Activated naive CD4-positive, alpha-beta T cell treated with anti-CD3 and anti-CD28 coated beads, Interleukin-2, amount 10 ng/mL, durations not matched to agents 7 days and 5 days (primary cell): Measurements from ENCODE around the gene ADARB2.

ENCODE experiments used
- CTCF ChIA-PET: fragments of 350-600 bp; sonication (Branson Sonifier 250); formaldehyde crosslinking; loops from one replicate; lab custom pipeline; 2021; ENCODE audit warnings: antibody characterized with exemption; lab: Charles Lee
- DNase-seq: peaks from one replicate; pipeline ENCODE4 v3.0.0-alpha.2; 2020
- H3K27ac Mint-ChIP-seq: one replicate; pipeline ENCODE4 v1.8.0; 2021; ENCODE audit warnings: mild to moderate bottlenecking, moderate library complexity, mixed read lengths
- H3K27me3 Mint-ChIP-seq: one replicate; pipeline ENCODE4 v1.8.0; 2021; ENCODE audit warnings: mild to moderate bottlenecking, mixed read lengths
- H3K36me3 Mint-ChIP-seq: one replicate; pipeline ENCODE4 v1.8.0; 2021; ENCODE audit warnings: mixed read lengths
- H3K4me1 Mint-ChIP-seq: one replicate; pipeline ENCODE4 v1.8.0; 2021; ENCODE audit warnings: mixed read lengths
- H3K4me3 Mint-ChIP-seq: one replicate; pipeline ENCODE4 v1.8.0; 2021; ENCODE audit warnings: mild to moderate bottlenecking, moderate library complexity, mixed read lengths
- H3K9me3 Mint-ChIP-seq: one replicate; pipeline ENCODE4 v1.8.0; 2021; ENCODE audit warnings: mixed read lengths

The ADARB2 gene

GRCh38 chr10:1669433-1669832, 67.9 kb downstream of the ADARB2 start:
- H3K27me3 Mint-ChIP-seq, result no peaks in the 10 kb centered on the region
- no peak overlapping the region for H3K4me3 Mint-ChIP-seq
- no peak for DNase-seq
- CTCF ChIA-PET, result interaction anchor here (0.8 kb wide), 1 partner anchor 68 kb away, joined by 4 read pairs; no protein-coding TSS in a partner anchor
- no peak overlapping the region for H3K27ac Mint-ChIP-seq
- H3K9me3 Mint-ChIP-seq, result no peaks in the 10 kb centered on the region
- no peaks in the 10 kb centered on the region for H3K36me3 Mint-ChIP-seq
- no peaks in the 10 kb centered on the region for H3K4me1 Mint-ChIP-seq

- no peak for DNase-seq
- CTCF ChIA-PET, result no interaction called here
- H3K27me3 Mint-ChIP-seq, result no peaks in the 10 kb centered on the region
- H3K4me1 Mint-ChIP-seq, result no peaks in the 10 kb centered on the region
- H3K4me3 Mint-ChIP-seq, result no peak overlapping the region
- H3K9me3 Mint-ChIP-seq, result no peaks in the 10 kb centered on the region
- no peaks in the 10 kb centered on the region for H3K36me3 Mint-ChIP-seq
- H3K27ac Mint-ChIP-seq, result no peak overlapping the region
Measured at GRCh38 chr10:1668399-1668798, 68.9 kb downstream of the ADARB2 start.

GRCh38 chr10:1667392-1667791, 69.9 kb downstream of the ADARB2 start:
- no peaks in the 10 kb centered on the region for H3K36me3 Mint-ChIP-seq
- H3K4me3 Mint-ChIP-seq, result no peak overlapping the region
- no peaks in the 10 kb centered on the region for H3K27me3 Mint-ChIP-seq
- H3K4me1 Mint-ChIP-seq, result no peaks in the 10 kb centered on the region
- no peak overlapping the region for H3K27ac Mint-ChIP-seq
- CTCF ChIA-PET, result no interaction called here
- H3K9me3 Mint-ChIP-seq, result no peaks in the 10 kb centered on the region
- DNase-seq, result no peak

GRCh38 chr10:1666147-1666546, 71.2 kb downstream of the ADARB2 start:
- no peak for DNase-seq
- Mint-ChIP-seq H3K27ac (no peak overlapping the region), H3K4me3 (no peak overlapping the region), H3K27me3 (peaks cover 8% of the 10 kb centered on the region), H3K9me3 (no peaks in the 10 kb centered on the region), H3K36me3 (no peaks in the 10 kb centered on the region), H3K4me1 (no peaks in the 10 kb centered on the region)
- CTCF ChIA-PET, result no interaction called here

GRCh38 chr10:1665681-1666080, 71.6 kb downstream of the ADARB2 start:
- Mint-ChIP-seq H3K36me3 (no peaks in the 10 kb centered on the region), H3K9me3 (no peaks in the 10 kb centered on the region), H3K27me3 (peaks cover 8% of the 10 kb centered on the region), H3K27ac (no peak overlapping the region), H3K4me3 (no peak overlapping the region), H3K4me1 (no peaks in the 10 kb centered on the region)
- no peak for DNase-seq
- CTCF ChIA-PET, result no interaction called here

- Mint-ChIP-seq H3K36me3 (no peaks in the 10 kb centered on the region), H3K4me1 (no peaks in the 10 kb centered on the region), H3K4me3 (no peak overlapping the region), H3K27me3 (peaks cover 8% of the 10 kb centered on the region), H3K27ac (no peak overlapping the region), H3K9me3 (no peaks in the 10 kb centered on the region)
- CTCF ChIA-PET, result interaction anchor here (0.6 kb wide), 1 partner anchor 21 kb away, joined by 3 read pairs; no protein-coding TSS in a partner anchor
- DNase-seq, result no peak
Measured at GRCh38 chr10:1665021-1665661, 72.2 kb downstream of the ADARB2 start.

- Mint-ChIP-seq H3K9me3 (no peaks in the 10 kb centered on the region), H3K4me1 (no peaks in the 10 kb centered on the region), H3K4me3 (no peak overlapping the region), H3K27ac (no peak overlapping the region), H3K27me3 (peaks cover 13% of the 10 kb centered on the region), H3K36me3 (no peaks in the 10 kb centered on the region)
- no peak for DNase-seq
- CTCF ChIA-PET, result interaction anchor here (0.6 kb wide), 1 partner anchor 22 kb away, joined by 3 read pairs; no protein-coding TSS in a partner anchor
Measured at GRCh38 chr10:1664333-1664964, 72.9 kb downstream of the ADARB2 start.

- no peaks in the 10 kb centered on the region for H3K4me1 Mint-ChIP-seq
- H3K4me3 Mint-ChIP-seq, result no peak overlapping the region
- CTCF ChIA-PET, result no interaction called here
- no peaks in the 10 kb centered on the region for H3K9me3 Mint-ChIP-seq
- H3K27me3 Mint-ChIP-seq, result peaks cover 17% of the 10 kb centered on the region
- H3K36me3 Mint-ChIP-seq, result no peaks in the 10 kb centered on the region
- DNase-seq, result no peak
- no peak overlapping the region for H3K27ac Mint-ChIP-seq
Measured at GRCh38 chr10:1663226-1663625, 74.1 kb downstream of the ADARB2 start.

GRCh38 chr10:1662438-1663025, 74.8 kb downstream of the ADARB2 start:
- Mint-ChIP-seq H3K4me3 (no peak overlapping the region), H3K4me1 (no peaks in the 10 kb centered on the region), H3K9me3 (no peaks in the 10 kb centered on the region), H3K27me3 (peaks cover 24% of the 10 kb centered on the region), H3K27ac (no peak overlapping the region), H3K36me3 (no peaks in the 10 kb centered on the region)
- no peak for DNase-seq
- CTCF ChIA-PET, result no interaction called here

GRCh38 chr10:1661859-1662437, 75.4 kb downstream of the ADARB2 start:
- H3K36me3 Mint-ChIP-seq, result no peaks in the 10 kb centered on the region
- H3K4me1 Mint-ChIP-seq, result no peaks in the 10 kb centered on the region
- H3K9me3 Mint-ChIP-seq, result no peaks in the 10 kb centered on the region
- H3K27ac Mint-ChIP-seq, result no peak overlapping the region
- peaks cover 27% of the 10 kb centered on the region for H3K27me3 Mint-ChIP-seq
- H3K4me3 Mint-ChIP-seq, result no peak overlapping the region
- no peak for DNase-seq
- CTCF ChIA-PET, result no interaction called here

- H3K4me3 Mint-ChIP-seq, result no peak overlapping the region
- no peak overlapping the region for H3K27ac Mint-ChIP-seq
- no peaks in the 10 kb centered on the region for H3K9me3 Mint-ChIP-seq
- CTCF ChIA-PET, result no interaction called here
- H3K27me3 Mint-ChIP-seq, result peaks cover 27% of the 10 kb centered on the region
- no peaks in the 10 kb centered on the region for H3K36me3 Mint-ChIP-seq
- DNase-seq, result no peak
- H3K4me1 Mint-ChIP-seq, result no peaks in the 10 kb centered on the region
Measured at GRCh38 chr10:1661416-1661815, 75.9 kb downstream of the ADARB2 start.

GRCh38 chr10:1660815-1661214, 76.5 kb downstream of the ADARB2 start:
- Mint-ChIP-seq H3K4me3 (no peak overlapping the region), H3K36me3 (no peaks in the 10 kb centered on the region), H3K27me3 (peaks cover 27% of the 10 kb centered on the region), H3K4me1 (no peaks in the 10 kb centered on the region), H3K9me3 (no peaks in the 10 kb centered on the region), H3K27ac (no peak overlapping the region)
- CTCF ChIA-PET, result no interaction called here
- DNase-seq, result no peak

GRCh38 chr10:1660386-1660785, 76.9 kb downstream of the ADARB2 start:
- no peaks in the 10 kb centered on the region for H3K36me3 Mint-ChIP-seq
- CTCF ChIA-PET, result no interaction called here
- no peak overlapping the region for H3K27ac Mint-ChIP-seq
- no peak for DNase-seq
- peaks cover 27% of the 10 kb centered on the region for H3K27me3 Mint-ChIP-seq
- H3K9me3 Mint-ChIP-seq, result no peaks in the 10 kb centered on the region
- H3K4me1 Mint-ChIP-seq, result no peaks in the 10 kb centered on the region
- H3K4me3 Mint-ChIP-seq, result no peak overlapping the region

GRCh38 chr10:1659221-1659791, 78.0 kb downstream of the ADARB2 start:
- H3K36me3 Mint-ChIP-seq, result no peaks in the 10 kb centered on the region

More at GRCh38 chr10:1659221-1659791, 78.0 kb downstream of the ADARB2 start:
- CTCF ChIA-PET, result no interaction called here
- Mint-ChIP-seq H3K4me3 (no peak overlapping the region), H3K27me3 (peaks cover 27% of the 10 kb centered on the region), H3K4me1 (no peaks in the 10 kb centered on the region), H3K9me3 (no peaks in the 10 kb centered on the region), H3K27ac (no peak overlapping the region)
- DNase-seq, result no peak
